Nephron (organoid): ENCODE measurements around the gene ATG13.

Source experiments
- H3K27ac Mint-ChIP-seq, 3 experiments: 2 replicates each; pipeline ENCODE4 v1.8.0; 2020; ENCODE audit warnings: mixed read lengths in 3 of 3, mild to moderate bottlenecking in 2 of 3, moderate library complexity in 1 of 3
- H3K27me3 Mint-ChIP-seq: 2 replicates; pipeline ENCODE4 v1.8.0; 2021; ENCODE audit warnings: low read depth, mild to moderate bottlenecking, moderate library complexity, mixed read lengths
- H3K36me3 Mint-ChIP-seq: 2 replicates; pipeline ENCODE4 v1.8.0; 2020; ENCODE audit warnings: low read depth, mixed read lengths
- H3K4me1 Mint-ChIP-seq: 2 replicates; pipeline ENCODE4 v1.8.0; 2020; ENCODE audit warnings: mixed read lengths
- H3K4me3 Mint-ChIP-seq, 3 experiments: 2 replicates each; pipeline ENCODE4 v1.8.0; 2020; ENCODE audit warnings: mild to moderate bottlenecking in 3 of 3, mixed read lengths in 3 of 3, moderate library complexity in 2 of 3
- H3K9me3 Mint-ChIP-seq: 2 replicates; pipeline ENCODE4 v1.8.0; 2020; ENCODE audit warnings: mixed read lengths
- CTCF ChIP-seq, 3 experiments: fragments of 200-600 bp; sonication (generic); IDR thresholded peaks; one replicate each; pipeline ENCODE4 v1.5.0; 2021; ENCODE audit warnings: antibody characterized with exemption in 3 of 3; ENCODE audit not compliant: unreplicated experiment in 3 of 3

ATG13 gene

GRCh38 chr11:46675949-46676348, 58.6 kb downstream of the ATG13 start:
- H3K27me3 Mint-ChIP-seq: no peaks in the 10 kb centered on the region
- H3K9me3 Mint-ChIP-seq: no peaks in the 10 kb centered on the region
- peaks cover 28% of the 10 kb centered on the region for H3K4me1 Mint-ChIP-seq
- TF ChIP-seq CTCF (IDR thresholded peaks at IDR 0.05; ENCODE audit: unreplicated experiment in 3 of 3): no peak
- no peak overlapping the region for H3K4me3 Mint-ChIP-seq
- H3K27ac Mint-ChIP-seq: peak overlapping the region in 2 of 3 experiments; percentile 91 to 95
- peaks cover 48% of the 10 kb centered on the region for H3K36me3 Mint-ChIP-seq

DNA sequence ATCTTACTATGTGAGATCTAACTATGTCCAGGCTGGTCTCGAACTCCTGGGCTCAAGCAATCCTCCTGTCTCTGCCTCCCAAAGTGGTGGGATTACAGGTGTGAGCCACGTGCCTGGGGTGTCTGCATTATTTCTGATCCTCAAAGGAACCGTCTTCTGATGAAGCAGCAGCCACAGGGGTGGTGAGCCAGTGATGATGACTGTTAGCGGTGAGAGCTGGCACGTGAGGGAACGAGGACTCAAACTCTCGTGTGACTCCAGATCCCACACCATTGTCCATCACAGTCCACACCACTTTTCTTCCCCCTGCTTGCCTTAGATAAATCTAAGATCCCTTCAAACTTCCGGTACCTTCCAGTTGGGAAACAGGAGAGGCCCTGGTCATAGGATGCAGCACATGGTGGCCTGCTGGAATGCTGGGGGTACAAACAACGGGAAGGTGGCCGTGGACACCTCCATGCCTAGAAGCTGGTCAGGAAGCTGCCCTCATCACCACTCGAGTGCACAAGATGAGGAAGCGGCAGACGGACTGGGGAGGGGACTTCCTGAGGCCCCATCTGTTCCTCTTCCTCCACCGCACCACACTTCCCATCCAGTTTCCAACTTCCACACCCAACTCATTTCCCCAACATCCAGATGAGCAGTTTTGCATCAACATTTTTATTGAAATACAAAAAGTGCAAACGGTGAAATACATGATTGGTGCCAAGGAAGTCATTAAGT, 59.2 kb downstream of the ATG13 start:
- H3K27ac Mint-ChIP-seq: peak overlapping the region in 1 of 3 experiments; percentile 19

GRCh38 chr11:46677169-46677568, 59.8 kb downstream of the ATG13 start:
- Mint-ChIP-seq H3K4me3 (no peak overlapping the region), H3K27ac (peak overlapping the region in 1 of 3 experiments; percentile 3), H3K4me1 (peaks cover 23% of the 10 kb centered on the region), H3K36me3 (peaks cover 37% of the 10 kb centered on the region), H3K27me3 (no peaks in the 10 kb centered on the region), H3K9me3 (no peaks in the 10 kb centered on the region)
- TF ChIP-seq CTCF (IDR thresholded peaks at IDR 0.05; ENCODE audit: unreplicated experiment in 3 of 3): no peak

More for the DNA sequence above, 59.2 kb downstream of the ATG13 start:
- Mint-ChIP-seq H3K36me3 (peaks cover 43% of the 10 kb centered on the region), H3K4me1 (peaks cover 28% of the 10 kb centered on the region), H3K9me3 (no peaks in the 10 kb centered on the region), H3K4me3 (no peak overlapping the region), H3K27me3 (no peaks in the 10 kb centered on the region)
- TF ChIP-seq CTCF (IDR thresholded peaks at IDR 0.05; ENCODE audit: unreplicated experiment in 3 of 3): no peak

- Mint-ChIP-seq H3K36me3 (peaks cover 29% of the 10 kb centered on the region), H3K27ac (no peak overlapping the region)
Observed at GRCh38 chr11:46677991-46678740, 60.8 kb downstream of the ATG13 start.

GRCh38 chr11:46678741-46679130, 61.4 kb downstream of the ATG13 start:
- Mint-ChIP-seq H3K27me3 (no peaks in the 10 kb centered on the region), H3K36me3 (peaks cover 27% of the 10 kb centered on the region), H3K4me3 (no peak overlapping the region), H3K27ac (no peak overlapping the region), H3K4me1 (peaks cover 17% of the 10 kb centered on the region), H3K9me3 (no peaks in the 10 kb centered on the region)
- TF ChIP-seq CTCF (IDR thresholded peaks at IDR 0.05; ENCODE audit: unreplicated experiment in 3 of 3): no peak

More at GRCh38 chr11:46677991-46678740, 60.8 kb downstream of the ATG13 start:
- Mint-ChIP-seq H3K4me3 (no peak overlapping the region), H3K4me1 (peaks cover 17% of the 10 kb centered on the region), H3K27me3 (no peaks in the 10 kb centered on the region), H3K9me3 (no peaks in the 10 kb centered on the region)
- no peak for TF ChIP-seq CTCF (IDR thresholded peaks at IDR 0.05; ENCODE audit: unreplicated experiment in 3 of 3)
